Suprapubic skin (tissue), 4 donors: ENCODE measurements around the gene SLC7A10. TPM values are rescaled to one million over a fixed set of nuclear protein-coding genes. Genes with fewer than 3 reads are reported as not detected.

ENCODE experiments used
- DNase-seq, 2 donors: peaks; one replicate each; pipeline ENCODE4 v3.0.0-alpha.2; 2019; ENCODE audit warnings: low spot score in 2 of 2
- H3K27ac ChIP-seq: fragments of 200-600 bp; sonication (generic); one replicate; pipeline ENCODE4 v1.5.1; 2019
- H3K27me3 ChIP-seq: fragments of 200-600 bp; sonication (generic); one replicate; pipeline ENCODE4 v1.5.1; 2019
- H3K36me3 ChIP-seq: fragments of 200-600 bp; sonication (generic); one replicate; pipeline ENCODE4 v1.5.1; 2019
- H3K4me1 ChIP-seq: fragments of 200-600 bp; sonication (generic); one replicate; pipeline ENCODE4 v1.5.1; 2019
- H3K4me3 ChIP-seq: fragments of 200-600 bp; sonication (generic); one replicate; pipeline ENCODE4 v1.5.1; 2019; ENCODE audit warnings: mild to moderate bottlenecking
- H3K9me3 ChIP-seq: fragments of 200-600 bp; sonication (generic); one replicate; pipeline ENCODE4 v1.5.1; 2019
- CTCF ChIP-seq, 2 donors: fragments of 200-600 bp in 1 of 2; fragments of 450-650 bp in 1 of 2; sonication (generic) in 1 of 2; IDR thresholded peaks; one replicate each; pipeline ENCODE4 v1.5.1; 2016 to 2019; ENCODE audit warnings: antibody characterized with exemption in 2 of 2, mild to moderate bottlenecking in 1 of 2, moderate library complexity in 1 of 2
- EP300 ChIP-seq: sonication (generic); formaldehyde crosslinking; IDR thresholded peaks from one replicate; pipeline ENCODE4 v1.6.1; 2017; ENCODE audit warnings: antibody characterized with exemption
- POLR2A ChIP-seq, 2 donors: fragments of 450-650 bp; IDR thresholded peaks; one replicate each; pipeline ENCODE4 v1.6.1; 2017; ENCODE audit warnings: antibody characterized with exemption in 2 of 2, mild to moderate bottlenecking in 2 of 2, moderate library complexity in 2 of 2
- POLR2AphosphoS5 ChIP-seq, 3 donors: sonication (generic); formaldehyde crosslinking; IDR thresholded peaks; one replicate each; pipeline ENCODE4 v1.6.1; 2017; ENCODE audit warnings: antibody characterized with exemption in 3 of 3
- WGBS: methylation state at CpG from one replicate; pipeline ENCODE4 v1.1.5; 2018; 5-methylcytosine and 5-hydroxymethylcytosine counted together
- total RNA-seq, 4 donors: library from RNA; depleted of rRNA; stranded (reverse); fragments of >200 nt; gene quantifications; one replicate each; pipeline ENCODE4 v1.1.0, GENCODE V29; 2016

SLC7A10 gene
- total RNA-seq, 4 donors from 2014 or later = 0.38 to 0.93 TPM; not detected in 2

GRCh38 chr19:33270769-33271168, 45.1 kb upstream of the SLC7A10 start:
- H3K27ac ChIP-seq = no peak overlapping the region
- H3K4me3 ChIP-seq = no peak overlapping the region
- H3K36me3 ChIP-seq = no peaks in the 10 kb centered on the region
- H3K27me3 ChIP-seq = no peaks in the 10 kb centered on the region
- TF ChIP-seq EP300 (no peak), CTCF (IDR thresholded peaks at IDR 0.05) (no peak), POLR2AphosphoS5 (IDR thresholded peaks at IDR 0.05) (no peak), POLR2A (IDR thresholded peaks at IDR 0.05) (no peak)
- no peak for DNase-seq
- no peaks in the 10 kb centered on the region for H3K9me3 ChIP-seq
- peaks cover 32% of the 10 kb centered on the region for H3K4me1 ChIP-seq
- WGBS = 67% methylated on average over 1 of the region's 1 CpG

GRCh38 chr19:33269016-33269415, 43.4 kb upstream of the SLC7A10 start:
- Histone ChIP-seq H3K36me3 (no peaks in the 10 kb centered on the region), H3K27me3 (no peaks in the 10 kb centered on the region), H3K9me3 (no peaks in the 10 kb centered on the region), H3K27ac (no peak overlapping the region), H3K4me1 (peaks cover 21% of the 10 kb centered on the region), H3K4me3 (no peak overlapping the region)
- DNase-seq = no peak
- WGBS = 86% methylated on average over 7 of the region's 10 CpGs
- TF ChIP-seq POLR2A (IDR thresholded peaks at IDR 0.05) = no peak
- TF ChIP-seq CTCF (IDR thresholded peaks at IDR 0.05) = no peak
- TF ChIP-seq EP300 = no peak
- TF ChIP-seq POLR2AphosphoS5 (IDR thresholded peaks at IDR 0.05) = no peak

GRCh38 chr19:33268162-33268991, 42.7 kb upstream of the SLC7A10 start:
- no peaks in the 10 kb centered on the region for H3K27me3 ChIP-seq
- no peak for TF ChIP-seq EP300
- no peak for TF ChIP-seq POLR2A (IDR thresholded peaks at IDR 0.05)
- TF ChIP-seq POLR2AphosphoS5 (IDR thresholded peaks at IDR 0.05) = no peak
- TF ChIP-seq CTCF (IDR thresholded peaks at IDR 0.05) = no peak
- no peak for DNase-seq
- no peak overlapping the region for H3K4me3 ChIP-seq
- no peaks in the 10 kb centered on the region for H3K9me3 ChIP-seq
- no peak overlapping the region for H3K27ac ChIP-seq
- H3K36me3 ChIP-seq = no peaks in the 10 kb centered on the region
- H3K4me1 ChIP-seq = peaks cover 15% of the 10 kb centered on the region
- WGBS = 87% methylated on average over 10 of the region's 22 CpGs

GRCh38 chr19:33267706-33268105, 42.1 kb upstream of the SLC7A10 start:
- Histone ChIP-seq H3K36me3 (no peaks in the 10 kb centered on the region), H3K27me3 (no peaks in the 10 kb centered on the region), H3K4me3 (no peak overlapping the region), H3K4me1 (peaks cover 9% of the 10 kb centered on the region), H3K9me3 (no peaks in the 10 kb centered on the region), H3K27ac (no peak overlapping the region)
- WGBS = 67% methylated on average over 9 of the region's 14 CpGs
- TF ChIP-seq CTCF (IDR thresholded peaks at IDR 0.05) (no peak), POLR2A (IDR thresholded peaks at IDR 0.05) (no peak), POLR2AphosphoS5 (IDR thresholded peaks at IDR 0.05) (no peak), EP300 (no peak)
- no peak for DNase-seq

- Histone ChIP-seq H3K36me3 (no peaks in the 10 kb centered on the region), H3K9me3 (no peaks in the 10 kb centered on the region), H3K27ac (no peak overlapping the region), H3K4me3 (no peak overlapping the region), H3K4me1 (peaks cover 9% of the 10 kb centered on the region), H3K27me3 (no peaks in the 10 kb centered on the region)
- WGBS = 70% methylated on average over 9 of the region's 20 CpGs
- no peak for DNase-seq
- TF ChIP-seq EP300 (no peak), POLR2AphosphoS5 (IDR thresholded peaks at IDR 0.05) (no peak), CTCF (IDR thresholded peaks at IDR 0.05) (no peak), POLR2A (IDR thresholded peaks at IDR 0.05) (no peak)
Observed at GRCh38 chr19:33266974-33267484, 41.4 kb upstream of the SLC7A10 start.
